GM19351 (cell line): Measurements from ENCODE around the gene TPD52L1.

ENCODE experiments used
- ATAC-seq: cut with Tn5 transposase; IDR thresholded peaks from one replicate; pipeline ENCODE4 v1.9.1; 2021; ENCODE audit warnings: mild to moderate bottlenecking, moderate library complexity; ENCODE audit not compliant: unreplicated experiment

TPD52L1 gene

DNA sequence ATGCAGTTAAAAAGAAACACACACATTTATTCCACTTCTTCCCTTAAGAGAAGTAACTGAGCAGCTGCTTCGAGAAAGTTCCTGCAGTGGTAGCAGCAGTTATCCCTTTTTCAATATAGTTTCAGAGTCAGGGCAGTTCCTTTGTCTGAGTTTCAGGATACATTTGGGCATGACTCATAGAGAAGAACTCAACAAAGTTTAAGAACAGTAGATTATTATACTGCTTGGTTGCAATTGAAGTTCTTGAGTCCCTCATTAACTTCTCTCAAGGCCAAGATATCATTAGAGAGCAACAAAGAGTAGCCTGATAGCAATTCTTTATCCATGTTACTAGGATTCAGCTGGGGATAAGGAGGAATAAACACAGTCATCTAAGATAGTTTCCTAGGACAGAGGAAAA, 54.4 kb downstream of the TPD52L1 start:
- no peak for ATAC-seq

DNA sequence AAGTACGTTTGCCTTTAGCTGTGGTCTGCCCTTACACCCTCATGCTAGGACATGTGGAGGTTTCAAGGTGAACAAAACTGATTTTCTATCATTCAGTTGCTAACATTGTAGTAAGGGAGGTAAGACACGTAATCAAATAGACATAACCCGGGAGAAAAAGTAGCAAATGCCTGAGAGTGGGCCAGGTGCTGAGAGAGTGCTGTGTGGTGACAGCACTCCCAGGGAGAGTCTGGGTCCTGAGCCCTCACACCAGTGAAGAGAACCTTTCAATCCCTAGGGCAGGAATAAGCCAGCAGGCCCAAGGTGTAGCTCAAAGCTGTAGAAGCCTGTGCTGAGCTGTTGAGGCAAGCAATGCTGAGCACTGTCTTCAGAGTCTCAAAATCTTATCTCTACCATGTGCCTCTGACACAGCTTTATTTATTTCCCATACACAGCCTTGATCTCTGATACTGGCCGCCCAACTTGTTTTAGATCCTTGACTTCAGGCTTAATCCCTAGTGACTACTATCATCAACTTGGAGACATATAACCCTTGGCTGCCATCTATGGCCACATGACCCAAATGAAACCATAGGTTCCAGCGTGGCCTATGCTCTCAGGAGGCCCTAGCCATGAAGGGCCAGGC, 55.2 kb downstream of the TPD52L1 start:
- ATAC-seq = no peak

DNA sequence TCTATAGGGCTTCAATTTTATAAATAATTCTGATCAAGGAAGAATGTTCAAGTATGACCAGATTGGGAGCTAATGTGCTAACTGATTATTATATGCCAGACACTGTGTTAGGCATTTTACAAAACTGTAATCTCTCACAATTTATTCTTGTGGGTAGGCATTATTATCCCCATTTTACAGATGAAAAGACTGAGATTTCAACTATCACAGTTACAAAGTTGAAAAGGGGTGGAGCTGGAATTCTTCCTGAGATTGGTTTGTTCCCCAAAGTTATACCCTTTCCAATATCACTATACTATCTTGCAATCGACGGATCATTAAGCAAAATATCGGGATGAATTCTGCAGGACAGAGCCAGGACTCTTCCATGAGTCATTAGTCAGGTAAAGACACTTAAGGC, 57.1 kb downstream of the TPD52L1 start:
- ATAC-seq = no peak

DNA sequence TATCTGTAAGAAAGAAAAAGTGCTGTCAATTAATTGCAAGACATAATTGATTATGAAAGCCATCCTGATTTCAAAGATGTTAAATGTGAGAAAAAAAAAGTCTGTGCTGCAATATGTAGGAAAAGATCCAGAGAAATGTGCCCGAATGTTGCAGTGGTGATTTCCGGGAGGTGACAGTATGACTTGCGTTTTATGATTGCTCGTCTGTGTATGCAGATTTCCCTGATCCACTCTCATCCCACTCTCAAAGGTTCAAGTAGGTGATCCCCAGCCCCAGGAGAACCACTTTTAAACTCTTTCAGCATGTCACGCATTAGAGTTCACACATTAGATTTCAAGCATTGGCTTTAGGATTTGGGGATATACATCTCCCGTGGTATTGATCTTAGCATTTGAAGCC, 57.8 kb downstream of the TPD52L1 start:
- ATAC-seq = no peak

DNA sequence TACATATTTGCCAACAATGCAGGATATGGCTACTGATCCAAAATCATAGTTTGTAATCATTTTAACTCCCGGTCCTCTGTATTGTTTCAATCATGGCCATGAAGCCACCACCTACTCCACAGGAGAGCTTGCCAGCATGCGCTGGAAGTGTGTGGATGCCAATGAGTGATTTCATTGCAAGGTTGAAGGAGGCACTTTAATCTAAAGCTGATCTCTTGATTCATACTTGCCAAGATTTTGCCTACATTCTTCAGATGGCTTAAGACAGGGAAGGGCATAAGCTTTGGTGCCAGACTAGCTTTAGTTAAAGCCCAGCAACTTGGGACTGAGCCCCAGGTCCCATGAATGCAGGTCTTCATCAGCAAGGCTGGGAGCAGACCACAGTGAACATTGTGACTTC, 58.8 kb downstream of the TPD52L1 start:
- ATAC-seq = no peak

DNA sequence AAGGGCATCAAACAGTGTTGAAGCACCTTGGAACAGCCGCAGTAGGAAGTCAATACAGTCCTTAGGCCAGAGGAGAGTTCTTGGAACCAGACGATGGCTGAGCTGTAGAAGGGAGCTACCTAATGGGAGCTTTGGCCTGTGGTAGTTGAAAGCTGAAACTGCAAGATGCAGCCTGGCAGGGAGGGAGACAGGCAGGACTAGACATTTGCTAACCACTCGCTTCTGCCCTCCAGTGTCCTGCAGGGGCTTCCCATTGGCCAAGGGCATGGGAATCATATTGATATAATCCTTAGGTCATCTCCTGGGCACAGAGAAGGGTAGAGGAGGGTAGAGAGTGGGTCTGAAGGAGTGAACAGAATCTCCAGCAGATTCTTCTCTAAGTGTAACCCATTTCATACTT, 60.4 kb downstream of the TPD52L1 start:
- ATAC-seq = no peak

DNA sequence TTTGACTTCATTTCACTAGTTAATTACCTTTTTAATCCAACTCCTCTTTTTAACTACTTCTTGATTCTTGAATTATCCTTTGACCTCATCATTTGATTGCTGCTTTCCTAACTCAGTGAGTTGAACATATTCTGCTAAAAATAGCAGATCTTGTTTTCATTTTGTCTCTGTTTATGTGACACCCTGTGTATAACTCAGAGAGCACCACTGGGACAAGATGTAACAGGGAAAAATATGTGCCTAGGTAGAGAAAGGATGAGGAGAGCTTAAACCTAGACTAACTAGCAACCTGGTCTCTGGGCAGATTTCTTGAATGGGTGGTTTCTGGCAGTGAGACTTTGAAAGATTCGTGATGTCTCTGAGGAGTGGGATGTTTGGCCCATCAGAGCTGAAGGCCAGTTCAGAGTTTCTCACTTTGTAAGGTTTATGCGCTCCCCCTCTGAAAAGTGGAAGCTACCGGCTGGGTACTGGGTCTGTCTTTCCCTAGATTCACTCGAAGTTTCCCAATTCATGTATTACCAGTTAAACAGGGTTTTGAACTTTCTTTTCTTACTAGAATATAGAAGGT, 61.8 kb downstream of the TPD52L1 start:
- ATAC-seq = no peak

DNA sequence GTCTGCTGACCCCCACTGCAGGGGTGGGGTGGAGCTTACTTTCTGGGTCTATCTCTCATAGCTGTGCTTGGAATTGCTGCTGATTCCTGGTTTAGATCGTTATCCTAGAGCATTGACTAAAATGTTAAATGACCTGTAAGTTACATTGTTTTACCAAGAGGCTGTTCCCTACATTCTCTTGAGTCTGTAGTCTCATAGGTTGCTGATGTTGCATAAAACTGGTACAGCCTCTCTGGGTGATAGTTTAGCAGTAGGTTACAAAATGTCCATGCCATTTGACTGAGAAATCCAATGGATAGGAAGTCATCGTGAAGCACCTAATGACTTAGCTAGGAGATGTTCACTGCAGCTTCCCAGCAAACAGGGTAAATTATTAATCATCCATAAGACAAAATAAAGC, 62.4 kb downstream of the TPD52L1 start:
- ATAC-seq = no peak

DNA sequence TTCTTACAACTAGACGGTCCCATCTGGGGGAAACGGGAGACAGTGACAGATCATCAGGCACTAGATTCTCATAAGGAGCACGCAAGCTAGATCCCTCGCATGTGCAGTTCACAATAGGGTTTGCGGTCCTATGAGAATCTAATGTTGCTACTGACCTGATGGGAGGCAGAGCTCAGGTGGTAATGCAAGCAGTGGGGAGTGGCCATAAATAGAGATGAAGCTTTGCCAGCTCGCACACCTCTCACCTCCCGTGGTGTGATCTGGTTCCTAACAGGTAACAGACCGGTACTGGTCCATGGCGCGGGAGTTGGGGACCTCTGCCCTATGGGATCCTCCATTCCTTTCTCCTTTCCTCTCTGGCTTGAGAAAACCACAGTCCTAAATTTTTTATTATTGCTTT, 63.8 kb downstream of the TPD52L1 start:
- ATAC-seq = no peak

DNA sequence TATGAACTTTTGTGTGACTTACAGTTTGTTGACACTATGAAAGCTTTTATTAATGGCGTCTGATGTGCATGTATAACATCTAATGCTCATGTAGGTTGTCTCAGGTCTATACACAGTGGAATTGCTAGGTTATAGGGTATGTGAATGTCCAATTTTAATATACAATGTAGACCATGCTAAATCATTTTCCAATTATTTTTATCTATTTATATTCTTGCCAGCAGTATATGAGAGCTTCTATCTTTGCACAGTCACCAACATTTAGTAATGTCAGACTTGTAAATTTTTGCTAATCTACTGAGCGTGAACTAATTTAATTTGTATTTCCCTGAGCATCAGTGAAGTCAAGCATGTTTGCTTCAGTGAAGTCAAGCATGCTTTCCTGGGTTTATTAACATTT, 64.4 kb downstream of the TPD52L1 start:
- no peak for ATAC-seq

DNA sequence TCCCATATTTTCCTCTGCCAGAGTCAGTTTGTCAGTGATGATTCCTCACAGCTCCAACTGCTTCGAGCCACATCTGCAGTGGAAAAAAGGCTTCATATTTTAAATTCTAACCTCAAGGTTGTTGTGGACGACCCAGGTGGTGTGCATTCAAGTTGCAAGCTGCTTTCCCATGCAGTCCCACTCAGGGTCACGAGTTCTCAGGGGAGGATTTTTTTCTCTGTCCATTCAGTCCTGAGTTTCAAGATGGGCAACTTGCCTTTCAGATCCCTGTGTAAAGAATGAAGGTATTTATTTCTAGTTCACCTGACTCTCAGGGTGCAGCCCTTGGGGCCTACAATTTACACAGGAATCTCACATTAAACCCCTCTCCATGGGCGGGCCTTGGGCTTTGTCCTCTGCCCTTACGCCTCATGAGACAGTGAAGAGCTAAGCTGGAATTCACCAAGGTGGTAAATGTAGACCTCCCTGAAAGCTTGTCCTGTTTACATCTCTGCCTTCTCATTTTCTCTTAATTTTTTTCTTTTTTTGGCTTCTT, 65.9 kb downstream of the TPD52L1 start:
- ATAC-seq = no peak

DNA sequence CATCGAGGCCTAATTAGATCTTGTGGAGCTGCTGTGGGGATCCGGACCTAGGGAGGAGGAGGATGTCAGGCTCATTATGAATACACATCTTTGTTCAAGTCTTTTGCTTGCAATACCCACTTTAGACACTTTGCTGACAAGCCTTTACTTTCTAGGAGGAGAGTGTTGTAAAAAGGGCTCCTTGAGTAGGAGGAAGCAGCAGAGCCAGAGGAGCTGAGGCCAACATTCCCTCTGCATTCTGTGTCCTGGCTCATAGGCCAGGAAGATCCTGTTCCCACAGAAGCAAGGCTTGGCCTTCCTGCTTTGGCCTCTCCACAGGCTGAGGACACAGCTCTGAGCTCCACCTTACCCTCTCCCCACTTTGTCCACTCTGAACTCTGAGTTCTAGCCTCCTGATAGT, 67.1 kb downstream of the TPD52L1 start:
- ATAC-seq = no peak

DNA sequence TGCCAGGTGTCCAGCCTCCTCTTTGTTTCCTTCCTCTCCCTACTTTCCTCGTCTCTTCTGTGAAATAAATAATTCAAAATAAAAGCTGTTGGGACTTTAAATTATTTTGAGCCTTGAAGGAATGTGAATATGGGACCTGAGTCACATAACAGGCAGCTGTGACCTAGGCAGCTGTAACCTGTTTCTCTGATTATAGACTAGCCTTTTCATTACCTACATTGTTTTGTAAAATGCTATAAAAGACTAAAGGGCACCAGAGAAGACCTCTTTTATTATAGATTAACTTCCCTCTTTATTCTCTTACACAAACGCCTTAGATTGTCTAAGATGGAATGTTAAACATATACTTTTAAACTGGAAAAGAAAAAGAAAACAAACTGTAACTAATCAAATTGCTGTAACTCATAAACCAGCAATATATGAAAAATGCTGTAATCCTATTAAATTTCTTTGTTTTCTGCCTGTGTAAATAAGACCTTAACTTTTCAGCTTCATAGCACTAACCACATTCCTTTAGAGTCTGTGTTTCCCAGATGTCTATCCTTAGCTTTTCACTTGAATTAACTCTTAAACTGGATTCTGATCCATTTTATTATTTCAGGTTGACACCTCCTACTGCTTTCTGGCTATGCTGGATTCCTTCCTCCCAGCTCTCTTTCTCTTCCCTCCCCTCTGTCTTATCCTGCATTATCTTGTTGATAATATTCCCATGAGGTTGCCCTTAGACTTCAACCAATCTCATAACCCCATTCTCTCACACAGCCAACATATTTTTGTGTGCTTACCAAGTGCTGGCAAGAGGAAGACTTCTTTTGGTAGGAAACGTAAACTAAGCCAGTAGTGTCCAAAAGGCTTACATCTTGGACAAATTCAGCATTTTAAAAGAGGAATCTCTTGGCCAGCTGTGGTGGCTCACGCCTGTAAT, 69.2 kb downstream of the TPD52L1 start:
- ATAC-seq = no peak

DNA sequence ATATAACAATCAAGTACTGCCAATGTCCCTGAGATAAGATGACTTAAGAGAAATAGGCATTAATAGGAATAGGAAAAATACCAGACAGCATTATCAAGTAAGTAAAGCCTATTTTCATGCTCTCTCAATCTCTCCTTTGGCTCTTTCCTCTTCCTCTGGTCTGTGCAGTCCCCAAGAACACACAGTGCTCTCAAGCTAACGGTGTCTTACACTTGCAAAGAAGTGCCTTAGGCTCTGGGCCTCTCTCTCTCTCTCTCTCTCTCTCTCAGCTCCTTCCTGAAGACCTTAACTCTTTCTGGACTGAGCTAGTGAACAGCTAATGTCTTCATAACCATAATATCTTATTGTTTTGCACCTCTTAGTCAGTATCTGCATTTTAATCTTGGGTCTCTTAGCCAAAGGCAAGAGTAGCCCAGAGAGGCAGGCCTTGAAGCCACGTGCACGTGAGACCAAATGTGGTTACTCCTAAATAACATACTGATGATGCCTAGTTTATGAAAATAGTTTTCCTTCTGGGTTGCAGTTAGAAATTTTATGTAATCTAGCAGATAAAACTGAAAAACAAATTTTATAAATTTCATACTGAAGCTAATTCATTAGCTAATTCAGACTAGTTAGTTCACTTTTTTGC, 70.8 kb downstream of the TPD52L1 start:
- ATAC-seq = no peak

DNA sequence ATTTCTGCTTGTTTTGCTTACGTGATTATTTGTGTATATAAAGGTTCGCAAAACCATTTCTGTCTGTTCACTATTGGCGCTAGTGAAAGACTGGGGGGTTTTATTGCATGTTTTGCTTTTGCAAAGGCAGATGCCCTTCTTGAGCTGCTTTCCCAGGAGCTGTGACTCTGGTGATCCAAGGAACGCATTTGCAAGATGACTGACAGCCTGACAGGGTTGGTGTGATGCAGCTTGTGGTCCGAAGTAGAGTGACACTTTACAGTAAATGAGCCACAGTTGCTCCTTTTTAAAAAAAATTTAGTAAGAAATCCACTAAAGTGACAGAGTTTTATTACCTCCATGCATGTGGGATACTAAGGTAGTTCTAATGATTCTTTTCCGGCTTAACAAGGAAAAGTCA, 73.7 kb downstream of the TPD52L1 start:
- ATAC-seq = no peak

DNA sequence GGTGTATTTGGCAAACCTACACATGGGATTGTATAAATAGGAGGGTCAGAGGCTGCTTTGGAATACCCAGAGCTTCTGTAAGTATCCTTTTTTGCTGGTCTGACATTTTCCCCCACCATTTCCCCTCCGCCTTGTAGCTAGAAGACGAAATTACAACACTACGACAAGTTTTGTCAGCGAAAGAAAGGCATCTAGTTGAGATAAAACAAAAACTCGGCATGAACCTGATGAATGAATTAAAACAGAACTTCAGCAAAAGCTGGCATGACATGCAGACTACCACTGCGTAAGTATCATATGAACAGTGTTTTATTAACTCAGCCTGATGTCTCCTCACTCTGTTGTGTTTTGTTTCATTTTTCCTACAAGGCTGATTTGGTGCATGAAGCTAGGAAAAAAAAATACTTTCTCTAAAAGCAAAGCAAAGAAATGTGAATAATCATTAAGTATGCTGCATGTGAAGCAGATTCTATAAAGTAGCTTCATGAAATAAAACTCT, 75.5 kb downstream of the TPD52L1 start:
- ATAC-seq = no peak

DNA sequence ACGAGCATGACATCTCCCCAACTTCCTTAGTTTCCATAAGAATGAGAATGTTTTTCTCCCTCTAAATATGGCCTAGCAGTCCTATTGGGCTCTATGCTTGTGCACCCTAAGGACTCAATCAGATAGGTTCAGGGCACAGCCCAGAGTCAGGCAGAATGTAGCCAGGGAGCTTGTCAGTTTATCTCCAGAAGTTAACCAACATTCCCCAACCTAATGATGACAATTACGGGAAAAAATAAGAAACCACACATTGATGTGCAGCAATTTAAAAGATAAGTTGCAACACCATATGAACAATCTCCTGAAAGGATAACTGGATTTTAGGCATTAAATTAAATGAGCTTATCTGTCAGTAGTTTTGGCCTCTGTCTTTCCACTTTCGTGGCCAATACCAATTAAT, 77.1 kb downstream of the TPD52L1 start:
- no peak for ATAC-seq

DNA sequence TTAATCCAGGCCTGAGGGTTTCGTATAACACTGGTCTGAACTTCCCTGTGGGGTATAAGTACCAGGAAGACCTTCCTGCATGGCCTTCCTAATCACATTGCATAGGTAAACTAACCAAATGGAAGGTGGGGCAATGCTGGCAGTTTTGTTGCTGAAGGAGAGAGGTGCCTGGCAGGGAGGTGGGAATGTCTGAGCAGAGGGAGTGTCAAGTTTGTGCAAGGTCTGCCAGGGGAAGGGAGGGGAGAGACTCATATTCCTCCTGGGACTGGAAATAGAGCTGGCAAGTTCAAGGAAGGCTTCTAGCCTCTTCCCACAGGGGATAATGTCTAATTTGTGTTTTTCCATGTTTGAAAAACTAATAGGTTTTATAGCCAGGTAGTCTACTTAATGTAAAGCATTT, 77.6 kb downstream of the TPD52L1 start:
- ATAC-seq = no peak

DNA sequence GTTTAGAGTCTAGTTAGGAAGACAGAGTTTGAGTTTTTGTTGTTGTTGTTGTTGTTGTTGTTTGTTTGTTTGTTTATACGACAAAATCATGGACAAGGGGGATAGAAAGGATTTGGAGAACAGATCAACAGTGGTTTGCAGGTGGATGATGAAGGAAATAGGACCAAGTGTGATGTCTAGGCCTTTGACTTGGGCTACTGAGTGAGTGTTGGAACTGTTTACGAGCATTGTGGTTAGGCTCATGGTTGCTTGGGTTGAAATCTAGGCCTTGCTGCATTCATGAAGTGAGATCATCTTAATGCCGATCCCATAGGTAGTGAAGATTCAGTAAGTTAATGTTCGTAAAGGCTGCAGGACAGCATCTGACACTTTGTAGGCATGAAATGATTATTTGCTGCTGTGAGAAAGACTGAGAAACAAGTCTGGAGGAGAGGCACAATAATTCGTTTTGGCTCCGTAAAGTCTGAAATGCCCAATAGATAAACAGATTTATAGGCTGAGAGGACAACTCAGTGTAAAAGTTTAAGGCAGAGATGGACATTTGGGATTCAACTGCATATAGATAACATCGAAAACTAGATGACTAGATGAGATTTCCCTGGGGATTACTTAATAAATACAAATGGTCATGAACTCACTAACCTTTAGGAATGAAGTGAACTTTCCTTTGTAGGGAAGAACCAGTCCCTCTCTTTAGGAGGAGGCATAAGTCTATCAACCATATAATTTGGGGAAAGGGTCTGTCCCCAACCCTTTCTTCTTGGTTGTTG, 78.2 kb downstream of the TPD52L1 start:
- ATAC-seq = no peak

DNA sequence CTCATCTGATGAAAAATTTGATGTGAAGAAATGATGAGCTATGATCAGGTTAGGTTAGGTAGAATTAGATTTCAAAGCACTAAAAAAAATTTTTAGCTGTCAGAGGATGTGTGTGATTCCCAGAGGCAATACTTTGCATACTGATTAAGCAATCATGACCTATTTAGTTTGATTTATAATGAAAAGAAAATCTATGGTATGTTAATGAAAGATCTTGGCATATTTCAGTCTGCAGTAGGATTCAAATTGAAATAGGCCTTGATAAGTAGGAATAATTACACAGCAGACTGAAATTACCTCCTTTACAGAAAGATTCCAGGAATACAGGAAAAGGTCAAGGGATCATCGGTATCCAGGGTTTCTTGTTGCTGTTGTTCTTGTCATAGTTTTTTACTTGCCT, 78.9 kb downstream of the TPD52L1 start:
- no peak for ATAC-seq

DNA sequence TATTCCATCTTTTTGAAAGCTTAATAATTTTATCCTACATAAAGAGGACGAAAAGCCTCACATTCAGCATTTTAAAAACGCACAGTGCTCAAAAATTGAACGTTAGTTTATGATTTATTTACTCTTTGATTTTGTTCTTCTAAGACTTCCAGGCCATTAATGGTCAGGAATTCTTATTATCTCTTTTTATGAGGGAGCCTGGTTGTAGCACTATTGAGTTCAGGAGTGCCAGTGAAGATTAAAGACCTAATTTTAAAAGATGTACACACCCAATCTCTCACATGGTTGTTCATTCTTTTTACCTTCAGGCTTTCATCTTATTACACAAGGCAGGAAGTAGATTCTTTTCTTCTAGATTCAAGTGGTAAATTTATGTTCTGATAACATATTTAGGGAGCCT, 79.6 kb downstream of the TPD52L1 start:
- no peak for ATAC-seq
